ENCODE results near the gene KAZN.

KAZN gene

DNA sequence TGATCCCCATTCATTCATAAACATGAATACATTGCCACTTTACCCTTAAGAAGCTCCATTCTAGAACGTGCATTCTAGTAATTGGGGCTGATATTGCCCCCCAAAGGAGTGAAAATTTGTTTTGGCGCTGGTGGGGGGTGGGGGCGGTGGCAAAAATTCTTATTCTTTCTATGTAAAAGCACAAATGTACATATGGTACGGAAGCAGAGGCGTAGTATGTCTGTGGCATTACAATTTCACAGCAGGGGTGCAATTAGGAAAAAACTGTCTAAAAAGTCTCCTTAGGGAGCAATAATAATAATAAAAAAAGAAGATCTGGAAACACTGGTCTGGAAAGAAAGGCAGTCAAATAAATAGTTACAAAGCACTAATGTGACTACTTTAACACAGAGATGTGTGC, 514.7 kb downstream of the KAZN start:
- in situ Hi-C loops (cut with HindIII; ENCODE audit: low pct_ligation_motif_present, low pct_unique_long_range_greater_than_20kb, low sequenced_read_pairs): no loop called here
- DNase-seq: no peak

- no peak for DNase-seq
- in situ Hi-C loops (cut with HindIII; ENCODE audit: low pct_ligation_motif_present, low pct_unique_long_range_greater_than_20kb, low sequenced_read_pairs): no loop called here
Observed at GRCh38 chr1:15114884-15115283, 516.4 kb downstream of the KAZN start.

GRCh38 chr1:15115542-15116330, 517.3 kb downstream of the KAZN start:
- in situ Hi-C loops (cut with HindIII; ENCODE audit: low pct_ligation_motif_present, low pct_unique_long_range_greater_than_20kb, low sequenced_read_pairs): no loop called here
- DNase-seq: no peak

DNA sequence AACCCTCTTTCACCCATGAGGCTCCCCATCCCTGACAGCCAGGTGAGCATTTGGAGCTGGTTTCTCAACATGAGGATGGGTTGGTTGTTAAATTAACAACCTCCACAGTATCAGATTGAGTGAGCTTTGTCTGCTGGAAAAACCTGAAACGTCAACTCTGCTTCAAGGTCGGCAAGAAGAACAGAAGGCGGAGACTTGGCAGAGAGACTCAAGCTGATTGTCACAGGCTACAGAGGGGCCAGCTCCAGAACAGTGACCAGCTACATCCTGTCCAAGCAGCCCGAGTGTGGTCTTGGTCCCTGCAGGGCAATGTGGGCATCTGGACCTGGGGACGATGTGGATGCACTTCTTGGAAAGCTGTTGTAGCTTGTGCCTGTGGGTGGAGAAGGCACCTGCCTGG, 518.5 kb downstream of the KAZN start:
- DNase-seq: no peak
- in situ Hi-C loops (cut with HindIII; ENCODE audit: low pct_ligation_motif_present, low pct_unique_long_range_greater_than_20kb, low sequenced_read_pairs): no loop called here

DNA sequence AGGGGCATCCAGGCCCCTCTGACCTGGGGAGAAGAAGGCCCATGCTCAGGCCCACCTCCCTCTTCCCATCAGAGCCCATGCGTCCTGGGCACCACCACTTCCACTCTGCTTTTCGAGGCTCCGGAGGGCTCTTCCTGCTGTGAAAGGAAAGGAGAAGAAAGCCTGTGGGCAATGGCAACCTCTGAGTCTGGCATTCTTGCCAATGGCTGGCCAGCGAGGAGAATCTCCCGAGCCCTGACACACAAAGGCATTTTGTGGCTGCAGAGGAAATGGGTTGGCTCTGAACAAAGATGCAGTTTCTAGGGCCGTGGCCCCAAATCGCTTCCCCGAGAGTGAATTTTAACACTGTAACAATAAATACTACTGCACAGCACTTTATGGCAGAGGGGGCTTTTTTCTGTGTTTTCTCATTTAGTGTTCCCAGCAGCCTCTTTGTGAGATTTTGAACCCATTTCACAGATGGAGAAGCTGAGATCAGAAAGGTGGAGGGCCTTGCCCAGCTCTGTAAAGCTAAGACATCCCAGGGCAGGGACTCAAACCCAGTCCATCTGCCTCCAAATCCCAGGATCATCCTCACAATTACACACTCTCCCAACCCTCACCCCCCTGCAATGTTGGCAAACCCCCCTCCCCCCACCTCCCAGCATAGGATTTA, 519.3 kb downstream of the KAZN start:
- no peak for DNase-seq
- in situ Hi-C loops (cut with HindIII; ENCODE audit: low pct_ligation_motif_present, low pct_unique_long_range_greater_than_20kb, low sequenced_read_pairs): no loop called here

- in situ Hi-C loops (cut with HindIII; ENCODE audit: low pct_ligation_motif_present, low pct_unique_long_range_greater_than_20kb, low sequenced_read_pairs): no loop called here
- DNase-seq: no peak
Observed at GRCh38 chr1:15118579-15118978, 520.1 kb downstream of the KAZN start.

DNA sequence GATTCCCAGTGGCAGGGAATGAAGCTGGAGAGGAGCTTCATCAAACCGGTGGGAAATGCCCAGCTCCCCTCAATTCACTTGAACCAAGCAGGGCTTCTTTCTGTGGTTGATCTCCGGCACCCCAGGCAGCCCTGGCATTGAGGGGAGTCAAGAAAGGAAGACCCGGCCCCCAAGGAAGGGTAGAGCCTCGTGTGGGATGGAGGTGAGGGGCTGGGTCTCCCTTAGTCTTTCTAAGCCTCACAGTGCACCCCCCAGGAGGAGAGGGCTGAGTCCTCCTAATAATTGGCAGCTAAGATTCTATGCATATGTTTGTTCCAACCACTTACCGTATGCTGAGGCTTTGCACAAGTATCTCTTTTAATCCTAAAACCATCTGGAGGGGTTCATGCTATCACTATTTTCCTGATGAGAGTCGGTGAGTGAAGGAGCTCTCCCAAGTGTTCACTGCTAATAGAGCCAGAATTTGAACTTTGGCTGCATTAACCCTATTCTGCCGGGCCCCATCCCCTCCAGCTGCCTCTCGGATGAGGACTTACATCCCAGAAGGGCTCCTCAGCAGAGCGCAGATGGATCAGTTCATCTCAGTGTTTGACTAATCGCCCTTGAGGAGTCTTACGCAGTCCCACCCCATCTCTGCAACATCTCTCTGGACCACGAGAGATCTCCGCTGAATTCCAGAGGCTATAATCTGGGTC, 521.9 kb downstream of the KAZN start:
- no peak for DNase-seq
- in situ Hi-C loops (cut with HindIII; ENCODE audit: low pct_ligation_motif_present, low pct_unique_long_range_greater_than_20kb, low sequenced_read_pairs): no loop called here

DNA sequence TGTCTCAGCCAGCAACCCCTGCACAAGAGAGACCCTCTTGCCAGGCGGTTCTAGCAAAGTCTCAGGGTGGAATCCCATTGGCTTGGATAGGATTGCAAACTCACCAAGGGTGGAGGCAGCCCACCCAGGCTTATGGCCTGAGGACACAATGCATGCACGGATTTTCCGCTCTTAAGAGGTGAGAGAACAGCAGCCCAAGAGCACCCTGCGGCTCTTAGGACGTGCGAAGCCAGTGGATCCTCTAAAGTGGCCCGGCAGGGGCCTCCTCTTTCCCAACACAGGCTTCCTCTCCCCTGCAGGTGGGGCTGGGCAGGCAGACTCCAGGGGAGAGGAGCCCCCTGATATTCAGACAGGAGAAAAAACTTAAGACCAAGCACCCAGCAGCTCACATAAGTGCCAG, 523.8 kb downstream of the KAZN start:
- no peak for DNase-seq
- in situ Hi-C loops (cut with HindIII; ENCODE audit: low pct_ligation_motif_present, low pct_unique_long_range_greater_than_20kb, low sequenced_read_pairs): no loop called here

DNA sequence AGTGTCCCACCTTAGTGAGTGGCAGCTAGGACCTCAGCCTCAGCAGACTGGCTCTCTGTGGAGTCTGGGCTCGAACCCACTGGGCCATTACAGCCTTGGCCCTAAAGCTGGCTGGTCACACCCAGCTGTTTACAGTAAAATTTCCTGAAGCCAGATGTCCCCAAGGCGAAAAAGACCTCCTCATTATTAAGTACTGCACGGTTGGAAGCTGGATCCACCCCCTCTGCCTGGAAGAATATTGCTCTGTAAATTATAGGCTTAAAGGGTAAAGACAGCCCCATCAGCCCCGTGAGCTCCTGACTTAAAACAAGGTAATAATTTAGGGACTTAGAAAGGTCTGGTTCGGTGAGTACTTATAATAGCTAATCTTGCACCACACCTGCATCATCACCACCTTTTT, 524.8 kb downstream of the KAZN start:
- in situ Hi-C loops (cut with HindIII; ENCODE audit: low pct_ligation_motif_present, low pct_unique_long_range_greater_than_20kb, low sequenced_read_pairs): no loop called here
- no peak for DNase-seq

- in situ Hi-C loops (cut with HindIII; ENCODE audit: low pct_ligation_motif_present, low pct_unique_long_range_greater_than_20kb, low sequenced_read_pairs): no loop called here
- no peak for DNase-seq
Observed at GRCh38 chr1:15123925-15124324, 525.4 kb downstream of the KAZN start.

DNA sequence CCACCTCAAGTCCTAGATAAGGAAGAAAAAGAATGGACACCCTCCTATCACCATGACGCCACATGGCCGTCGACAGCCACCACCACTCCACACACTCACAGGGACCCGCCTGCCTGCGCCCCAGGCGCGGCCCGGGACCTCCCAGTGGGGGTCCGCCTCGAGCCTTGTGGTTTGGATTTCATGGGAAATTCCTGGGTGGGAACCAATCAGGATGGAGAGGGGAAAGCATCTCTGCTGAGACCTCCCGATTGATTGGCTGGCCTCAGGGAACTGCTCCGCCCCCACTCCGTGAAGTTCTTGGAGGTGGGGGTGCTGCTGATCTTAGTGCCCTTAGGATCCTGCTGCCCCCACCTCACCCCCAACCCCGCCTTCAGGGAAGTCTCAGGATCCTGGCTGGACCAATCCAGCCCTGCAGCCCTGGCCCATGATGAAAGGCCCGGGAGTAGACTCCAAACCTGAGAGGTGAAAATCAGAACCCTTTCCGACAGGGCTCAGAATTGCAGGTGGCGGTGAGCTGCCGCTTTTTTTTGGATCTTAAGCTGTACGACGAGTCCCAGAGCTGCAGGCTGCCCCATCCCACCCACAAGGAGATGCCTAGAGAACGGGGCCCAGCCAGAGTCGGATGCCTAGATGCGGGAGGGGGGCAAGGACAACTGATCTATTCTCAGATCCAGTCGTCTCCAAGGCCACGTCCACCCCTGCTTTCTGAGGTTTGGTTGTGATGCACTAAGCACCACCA, 526.0 kb downstream of the KAZN start:
- in situ Hi-C loops (cut with HindIII; ENCODE audit: low pct_ligation_motif_present, low pct_unique_long_range_greater_than_20kb, low sequenced_read_pairs): no loop called here
- DNase-seq: no peak

GRCh38 chr1:15125101-15125745, 526.7 kb downstream of the KAZN start:
- DNase-seq: no peak
- in situ Hi-C loops (cut with HindIII; ENCODE audit: low pct_ligation_motif_present, low pct_unique_long_range_greater_than_20kb, low sequenced_read_pairs): no loop called here

- in situ Hi-C loops (cut with HindIII; ENCODE audit: low pct_ligation_motif_present, low pct_unique_long_range_greater_than_20kb, low sequenced_read_pairs): no loop called here
- no peak for DNase-seq
Observed at GRCh38 chr1:15128077-15128476, 529.6 kb downstream of the KAZN start.

DNA sequence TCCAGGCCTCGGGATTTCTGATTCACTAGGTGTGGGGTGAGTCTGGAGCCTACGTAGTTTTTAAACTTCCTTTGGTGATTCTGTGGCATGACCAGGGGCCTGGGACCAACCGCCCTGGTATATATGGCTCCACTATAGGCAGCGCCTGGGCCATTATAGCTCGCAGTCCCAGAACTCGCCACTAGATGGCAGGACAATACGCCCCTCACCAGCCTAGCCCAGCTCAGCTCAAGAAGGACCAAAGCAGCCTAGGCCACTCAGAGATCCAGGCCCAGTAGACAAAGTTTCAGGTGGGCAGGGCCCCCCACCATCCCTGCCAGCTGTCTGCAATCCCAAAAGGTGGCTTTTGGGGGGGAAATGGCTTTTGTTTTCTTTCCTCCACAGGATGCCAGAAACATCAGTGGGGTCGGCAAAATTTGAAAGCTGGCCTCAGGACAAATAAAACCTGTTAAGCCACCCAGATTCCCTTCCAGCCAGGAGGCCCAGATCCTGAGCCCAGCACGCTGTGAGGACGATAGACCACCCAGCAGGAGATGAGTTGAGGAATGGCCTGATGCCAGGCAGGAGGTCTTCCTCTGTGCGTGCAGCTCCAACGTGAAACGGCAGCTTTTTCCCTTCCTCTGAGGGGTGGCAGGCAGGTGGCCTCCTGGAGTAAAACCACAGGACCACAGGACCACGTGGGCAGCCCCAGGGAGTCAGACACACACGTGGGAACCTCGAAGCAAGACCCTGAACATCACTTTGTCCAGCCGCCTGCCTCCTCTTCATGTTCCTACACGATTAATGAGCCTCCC, 530.2 kb downstream of the KAZN start:
- peak; percentile 65 for DNase-seq
- in situ Hi-C loops (cut with HindIII; ENCODE audit: low pct_ligation_motif_present, low pct_unique_long_range_greater_than_20kb, low sequenced_read_pairs): no loop called here

DNA sequence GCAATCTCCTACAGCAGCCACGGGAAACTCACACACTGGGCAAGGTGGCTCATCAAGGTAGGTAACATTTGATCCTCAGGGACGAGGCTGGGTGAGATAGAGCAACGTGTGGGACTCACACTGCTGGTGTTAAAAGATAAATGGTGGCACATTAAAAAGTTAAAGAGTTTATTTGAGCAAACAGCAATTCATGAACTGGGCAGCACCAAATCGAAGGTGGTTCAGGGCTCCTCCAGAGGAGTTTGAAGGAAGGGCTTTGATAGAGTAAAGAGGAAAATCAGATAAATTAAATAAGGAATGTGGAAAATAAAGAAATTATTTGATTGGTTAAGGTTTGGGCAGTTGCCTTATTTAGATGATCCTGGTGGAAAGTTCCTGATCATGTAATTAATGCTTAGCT, 531.5 kb downstream of the KAZN start:
- DNase-seq: no peak
- in situ Hi-C loops (cut with HindIII; ENCODE audit: low pct_ligation_motif_present, low pct_unique_long_range_greater_than_20kb, low sequenced_read_pairs): no loop called here

DNA sequence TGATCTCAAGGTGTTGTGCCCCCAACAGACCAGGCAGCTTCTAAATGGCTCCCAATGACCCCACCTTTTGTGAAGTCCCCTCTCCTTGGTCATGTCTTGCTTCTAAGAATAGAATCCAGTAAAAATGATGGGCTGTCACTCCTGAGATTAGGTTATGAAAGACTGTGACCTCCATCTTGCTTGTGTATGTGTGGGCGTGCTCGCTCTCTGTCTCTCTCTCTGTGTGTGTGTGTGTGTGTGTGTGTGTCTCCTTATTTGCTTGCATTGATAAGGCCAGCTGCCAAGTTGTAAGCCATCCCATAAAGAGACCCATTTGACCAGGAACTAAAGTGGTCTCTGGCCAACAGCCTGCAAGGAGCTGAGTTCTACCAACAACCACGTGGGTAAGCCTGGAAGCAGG, 532.1 kb downstream of the KAZN start:
- no peak for DNase-seq
- in situ Hi-C loops (cut with HindIII; ENCODE audit: low pct_ligation_motif_present, low pct_unique_long_range_greater_than_20kb, low sequenced_read_pairs): no loop called here

- DNase-seq: no peak
- in situ Hi-C loops (cut with HindIII; ENCODE audit: low pct_ligation_motif_present, low pct_unique_long_range_greater_than_20kb, low sequenced_read_pairs): no loop called here
Observed at GRCh38 chr1:15132965-15133364, 534.5 kb downstream of the KAZN start.

DNA sequence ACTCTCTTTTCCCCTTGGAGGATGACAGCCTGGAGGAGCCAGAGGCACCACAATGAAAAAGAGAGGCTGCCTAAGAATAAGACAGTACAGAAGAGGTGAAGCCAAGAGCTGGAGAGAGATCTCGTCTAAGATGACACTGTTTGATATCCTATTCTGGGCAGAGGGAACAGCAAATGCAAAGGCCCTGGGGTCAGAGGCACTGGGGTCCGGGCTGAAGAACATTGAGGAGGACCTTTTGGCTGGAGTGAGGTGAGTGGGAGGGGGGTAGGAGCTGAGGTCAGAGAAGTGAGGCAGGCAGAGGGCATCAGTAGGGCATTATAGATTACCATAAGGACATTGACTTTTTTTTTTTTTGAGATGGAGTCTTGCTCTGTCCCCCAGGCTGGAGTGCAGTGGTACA, 535.8 kb downstream of the KAZN start:
- in situ Hi-C loops (cut with HindIII; ENCODE audit: low pct_ligation_motif_present, low pct_unique_long_range_greater_than_20kb, low sequenced_read_pairs): no loop called here

More for the DNA sequence above, 535.8 kb downstream of the KAZN start:
- no peak for DNase-seq
